Prostate gland (tissue), 2 donors: ENCODE data around the gene MICAL3. TPM values are rescaled to one million over a fixed set of nuclear protein-coding genes. Genes with fewer than 3 reads are reported as not detected.
A peak's percentile ranks its signal among the peaks of the same experiment; 100 is the strongest.
"Not testable (repeated sequence)": the region's sequence is repeated elsewhere in the genome, so short reads cannot be mapped to it uniquely, and the experiment has no call there.

ENCODE experiments used
- DNase-seq: peaks from one replicate; pipeline ENCODE4 v3.0.0-alpha.2; 2019; ENCODE audit warnings: low spot score
- H3K27ac ChIP-seq, 2 donors: fragments of 200-600 bp; sonication (generic); 2 replicates each; pipeline ENCODE4 v1.5.1; 2017 to 2019
- H3K27me3 ChIP-seq: fragments of 200-600 bp; sonication (generic); replicated peaks from 2 replicates; pipeline ENCODE4 v1.5.1; 2019; ENCODE audit not compliant: insufficient read depth
- H3K36me3 ChIP-seq, 2 donors: fragments of 200-600 bp; sonication (generic); 1 replicate in 1 of 2; 2 replicates in 1 of 2; pipeline versions ENCODE4 v1.5.1 to v1.8.1; 2017 to 2019
- H3K4me1 ChIP-seq: fragments of 200-600 bp; sonication (generic); replicated peaks from 2 replicates; pipeline ENCODE4 v1.5.1; 2019
- H3K4me3 ChIP-seq, 2 donors: fragments of 200-600 bp; sonication (generic); 2 replicates each; pipeline ENCODE4 v1.5.1; 2017 to 2019
- H3K9me3 ChIP-seq: fragments of 200-600 bp; sonication (generic); 2 replicates; pipeline ENCODE4 v1.5.1; 2017
- CTCF ChIP-seq, 4 experiments: fragments of 200-600 bp in 2 of 4; fragments of 450-650 bp in 2 of 4; sonication (generic) in 2 of 4; IDR thresholded peaks; 1 replicate in 3 of 4; 2 replicates in 1 of 4; pipeline ENCODE4 v1.5.1; 2016 to 2019; ENCODE audit warnings: antibody characterized with exemption in 4 of 4, mild to moderate bottlenecking in 2 of 4, moderate library complexity in 2 of 4
- POLR2A ChIP-seq: fragments of 450-650 bp; IDR thresholded peaks from one replicate; pipeline ENCODE4 v1.6.1; 2016; ENCODE audit warnings: antibody characterized with exemption, mild to moderate bottlenecking
- POLR2AphosphoS5 ChIP-seq: sonication (generic); formaldehyde crosslinking; IDR thresholded peaks from one replicate; pipeline ENCODE4 v1.6.1; 2017; ENCODE audit warnings: antibody characterized with exemption
- WGBS: methylation state at CpG from one replicate; pipeline ENCODE4 v1.1.5; 2018; 5-methylcytosine and 5-hydroxymethylcytosine counted together
- intact Hi-C: fragments of 100-400 bp; cut with DNase I; formaldehyde crosslinking; loops from one replicate; pipeline ENCODE4 v1.14.2; 2022
- total RNA-seq, 2 donors: library from RNA; depleted of rRNA; stranded (reverse); fragments of >200 nt; gene quantifications; one replicate each; pipeline ENCODE4 v1.1.0, GENCODE V29; 2016

Gene MICAL3
- total RNA-seq, 2 donors from 2014 or later, result 58.6 to 78.7 TPM

DNA sequence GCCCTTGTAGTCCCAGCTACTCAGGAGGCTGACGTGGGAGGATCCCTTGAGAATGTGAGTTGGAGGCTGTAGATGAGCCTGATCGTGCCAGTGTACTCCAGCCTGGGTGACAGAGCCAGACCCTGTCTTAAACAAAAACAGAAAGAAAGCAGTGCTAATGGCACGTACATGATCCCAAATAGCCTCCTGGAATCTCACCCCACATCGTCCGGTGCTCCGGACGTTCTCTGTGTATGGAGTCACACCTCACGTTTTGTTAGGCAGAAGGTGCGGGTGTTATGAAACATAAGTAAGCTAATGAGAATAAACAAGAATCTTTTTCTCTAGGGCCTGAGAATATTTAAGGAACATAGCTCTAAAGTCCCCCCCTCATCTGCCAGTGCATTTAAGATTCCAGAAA is 23.7 kb upstream of the MICAL3 start:
- Histone ChIP-seq H3K9me3 (no peaks in the 10 kb centered on the region), H3K27ac (no peak overlapping the region), H3K36me3 (no peaks in the 10 kb centered on the region), H3K4me3 (no peak overlapping the region), H3K4me1 (peaks cover 4% of the 10 kb centered on the region), H3K27me3 (no peaks in the 10 kb centered on the region)
- WGBS, result 82% methylated on average over 9 of the region's 9 CpGs
- TF ChIP-seq POLR2AphosphoS5 (no peak), CTCF (IDR thresholded peaks at IDR 0.05) (no peak), POLR2A (no peak)
- DNase-seq, result no peak
- intact Hi-C loops, result no loop called here

- intact Hi-C loops, result no loop called here
These were observed 21.4 kb upstream of the MICAL3 start for GRCh38 chr22:18045794-18046193.

DNA sequence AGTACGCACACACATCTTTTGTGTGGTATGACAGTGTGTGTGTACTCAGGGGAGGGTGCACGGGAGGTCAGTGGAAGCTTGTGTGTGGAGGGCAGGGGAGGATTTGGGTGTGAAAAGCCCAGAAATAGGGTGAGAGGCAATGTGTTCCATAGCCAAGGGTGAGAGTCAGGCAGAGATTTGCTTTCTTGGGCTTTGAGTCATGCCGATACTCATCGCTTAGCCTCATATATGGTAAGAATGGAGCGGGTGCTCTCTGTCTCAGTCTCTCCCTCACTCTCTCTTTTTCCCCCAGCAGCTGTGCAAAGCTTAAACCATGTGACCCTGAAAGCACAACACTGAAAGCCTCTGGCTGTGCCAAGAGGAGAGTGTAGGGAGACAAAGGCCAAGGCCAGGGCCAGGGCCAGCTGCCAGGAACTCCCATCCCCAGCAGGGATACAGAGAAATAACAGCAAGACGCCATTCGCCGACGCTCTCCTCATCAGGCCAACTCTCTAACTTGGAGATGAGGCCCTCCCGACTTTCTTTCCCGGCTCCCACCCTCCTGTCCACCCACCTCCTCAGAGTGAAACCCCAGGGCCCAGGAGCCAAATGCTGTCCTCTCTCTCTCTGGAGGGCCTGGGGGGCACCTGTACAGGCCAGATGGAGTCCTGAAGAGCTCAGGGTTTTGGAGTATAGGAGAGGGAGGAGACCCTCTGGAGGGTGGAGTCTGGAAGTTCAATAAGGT is 20.3 kb upstream of the MICAL3 start:
- Histone ChIP-seq H3K4me3 (no peak overlapping the region), H3K27me3 (no peaks in the 10 kb centered on the region), H3K36me3 (no peaks in the 10 kb centered on the region), H3K4me1 (no peaks in the 10 kb centered on the region), H3K27ac (peak overlapping the region in 1 of 2 donors; percentile 21), H3K9me3 (no peaks in the 10 kb centered on the region)
- WGBS, result 57% methylated on average over 11 of the region's 11 CpGs
- DNase-seq, result no peak
- TF ChIP-seq POLR2AphosphoS5 (no peak), POLR2A (no peak), CTCF (IDR thresholded peaks at IDR 0.05) (no peak)
- intact Hi-C loops, result no loop called here

More at GRCh38 chr22:18045794-18046193, 21.4 kb upstream of the MICAL3 start:
- Histone ChIP-seq H3K4me3 (no peak overlapping the region), H3K4me1 (peaks cover 4% of the 10 kb centered on the region), H3K27ac (no peak overlapping the region), H3K27me3 (no peaks in the 10 kb centered on the region), H3K36me3 (no peaks in the 10 kb centered on the region), H3K9me3 (no peaks in the 10 kb centered on the region)
- no peak for DNase-seq
- WGBS, result 90% methylated on average over 4 of the region's 4 CpGs
- TF ChIP-seq POLR2AphosphoS5 (no peak), POLR2A (no peak), CTCF (IDR thresholded peaks at IDR 0.05) (no peak)

DNA sequence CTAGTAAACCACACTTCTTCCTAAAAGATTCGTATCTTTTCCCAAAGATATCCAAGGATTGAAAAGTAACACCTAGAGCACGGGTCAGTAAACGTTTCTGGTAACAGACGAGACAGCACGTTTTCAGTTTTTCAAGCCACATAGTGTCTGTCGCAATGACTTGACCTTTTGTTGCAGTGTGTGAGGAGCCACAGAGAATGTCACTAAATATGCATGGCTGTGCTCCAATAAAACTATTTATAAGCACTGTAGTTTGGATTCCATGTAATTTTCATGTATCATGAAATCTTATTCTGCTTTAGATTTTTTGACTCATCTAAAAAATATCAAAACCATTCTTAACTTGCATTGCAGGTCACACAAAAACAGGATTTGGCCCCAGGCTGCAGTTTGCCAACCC is 18.3 kb upstream of the MICAL3 start:
- no peak for DNase-seq

DNA sequence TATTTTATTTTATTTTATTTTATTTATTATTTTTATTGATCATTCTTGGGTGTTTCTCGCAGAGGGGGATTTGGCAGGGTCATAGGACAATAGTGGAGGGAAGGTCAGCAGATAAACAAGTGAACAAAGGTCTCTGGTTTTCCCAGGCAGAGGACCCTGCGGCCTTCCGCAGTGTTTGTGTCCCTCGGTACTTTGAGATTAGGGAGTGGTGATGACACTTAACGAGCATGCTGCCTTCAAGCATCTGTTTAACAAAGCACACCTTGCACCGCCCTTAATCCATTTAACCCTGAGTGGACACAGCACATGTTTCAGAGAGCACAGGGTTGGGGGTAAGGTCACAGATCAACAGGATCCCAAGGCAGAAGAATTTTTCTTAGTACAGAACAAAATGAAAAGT is 16.5 kb upstream of the MICAL3 start:
- 86% methylated on average over 6 of the region's 6 CpGs for WGBS
- H3K4me3 ChIP-seq, result not testable (repeated sequence)

More for the DNA sequence above, 18.3 kb upstream of the MICAL3 start:
- WGBS, result 74% methylated on average over 6 of the region's 6 CpGs
- TF ChIP-seq POLR2A, result no peak
- no peak for TF ChIP-seq CTCF (IDR thresholded peaks at IDR 0.05)
- no peak for TF ChIP-seq POLR2AphosphoS5
- Histone ChIP-seq H3K4me1 (no peaks in the 10 kb centered on the region), H3K36me3 (no peaks in the 10 kb centered on the region), H3K27me3 (no peaks in the 10 kb centered on the region), H3K9me3 (no peaks in the 10 kb centered on the region), H3K4me3 (no peak overlapping the region), H3K27ac (no peak overlapping the region)
- intact Hi-C loops, result no loop called here

More for the DNA sequence above, 16.5 kb upstream of the MICAL3 start:
- H3K4me1 ChIP-seq, H3K36me3 ChIP-seq, intact Hi-C loops, H3K9me3 ChIP-seq, DNase-seq, H3K27ac ChIP-seq, H3K27me3 ChIP-seq: not testable (repeated sequence)
